Stomach (tissue), 9 donors: ENCODE data around the gene AP1B1. TPM values are rescaled to one million over a fixed set of nuclear protein-coding genes. Genes with fewer than 3 reads are reported as not detected.
A peak's percentile ranks its signal among the peaks of the same experiment; 100 is the strongest.

Experiments used
- DNase-seq, 2 donors: peaks; one replicate each; pipeline versions ENCODE4 v3.0.0 to v3.0.0-alpha.2; 2013 to 2019
- H3K27ac ChIP-seq, 5 donors: fragments of 200-600 bp in 4 of 5; sonication (generic) in 4 of 5; one replicate each; pipeline ENCODE4 v1.5.1; 2013 to 2019; ENCODE audit warnings: mild to moderate bottlenecking in 1 of 5, moderate library complexity in 1 of 5
- H3K27me3 ChIP-seq, 3 donors: fragments of 200-600 bp; sonication (generic); one replicate each; pipeline ENCODE4 v1.5.1; 2017 to 2019; ENCODE audit warnings: mixed run types in 1 of 3
- H3K36me3 ChIP-seq, 4 donors: fragments of 200-600 bp; sonication (generic); 1 replicate in 3 of 4; 2 replicates in 1 of 4; pipeline ENCODE4 v1.5.1; 2016 to 2019
- H3K4me1 ChIP-seq, 4 donors: fragments of 200-600 bp; sonication (generic); one replicate each; pipeline ENCODE4 v1.5.1; 2016 to 2019
- H3K4me3 ChIP-seq, 4 donors: fragments of 200-600 bp; sonication (generic) in 3 of 4; one replicate each; pipeline ENCODE4 v1.5.1; 2016 to 2019; ENCODE audit warnings: mild to moderate bottlenecking in 1 of 4
- H3K9me3 ChIP-seq, 4 donors: fragments of 200-600 bp; sonication (generic); one replicate each; pipeline ENCODE4 v1.5.1; 2016 to 2019
- EP300 ChIP-seq: sonication (generic); formaldehyde crosslinking; IDR thresholded peaks from one replicate; pipeline ENCODE4 v1.6.1; 2017; ENCODE audit warnings: antibody characterized with exemption
- POLR2A ChIP-seq, 4 donors: fragments of 450-650 bp; IDR thresholded peaks; one replicate each; pipeline ENCODE4 v1.6.1; 2016; ENCODE audit warnings: antibody characterized with exemption in 4 of 4, control low read depth in 2 of 4, mild to moderate bottlenecking in 1 of 4, moderate library complexity in 1 of 4
- POLR2AphosphoS5 ChIP-seq, 3 donors: sonication (generic); formaldehyde crosslinking; IDR thresholded peaks; one replicate each; pipeline ENCODE4 v1.6.1; 2016; ENCODE audit warnings: antibody characterized with exemption in 3 of 3
- WGBS, 5 donors: extraction: QIAGEN DNeasy Blood & Tissue Kit in 3 of 5; methylation state at CpG; one replicate each; pipeline versions ENCODE4 v1.1.5 to v1.1.7; 2013 to 2018; 5-methylcytosine and 5-hydroxymethylcytosine counted together
- intact Hi-C: fragments of 100-400 bp; cut with DNase I; formaldehyde crosslinking; loops from one replicate; pipeline ENCODE4 v1.15.1; 2023; ENCODE audit warnings: low total_unique reads
- polyA plus RNA-seq, 3 donors: library from polyadenylated mRNA; stranded (reverse); fragments of 200-250 nt; gene quantifications; one replicate each; pipeline ENCODE4 v1.2.3, GENCODE V29; 2013
- total RNA-seq, 5 donors: library from RNA; depleted of rRNA; stranded (reverse); fragments of >200 nt; gene quantifications; one replicate each; pipeline versions ENCODE4 v1.1.0 to v1.2.3, GENCODE V29; 2014 to 2016
- TF ChIP-seq, protein P1 (sequence below), 7 experiments: fragments of 450-650 bp in 4 of 7; fragments of 200-600 bp in 3 of 7; sonication (generic) in 3 of 7; IDR thresholded peaks; one replicate each; pipeline ENCODE4 v1.5.1; 2016 to 2019; ENCODE audit warnings: antibody characterized with exemption in 7 of 7, control low read depth in 2 of 7, mild to moderate bottlenecking in 1 of 7
- donor health status: healthy with polysubstance abuse.
- donor health status: Bipolar disorder and iron deficiency.
- donor health status: healthy.

The AP1B1 gene
- total and polyA plus RNA-seq, 8 donors, result 19.8 to 109 (median 43.9) TPM

DNA sequence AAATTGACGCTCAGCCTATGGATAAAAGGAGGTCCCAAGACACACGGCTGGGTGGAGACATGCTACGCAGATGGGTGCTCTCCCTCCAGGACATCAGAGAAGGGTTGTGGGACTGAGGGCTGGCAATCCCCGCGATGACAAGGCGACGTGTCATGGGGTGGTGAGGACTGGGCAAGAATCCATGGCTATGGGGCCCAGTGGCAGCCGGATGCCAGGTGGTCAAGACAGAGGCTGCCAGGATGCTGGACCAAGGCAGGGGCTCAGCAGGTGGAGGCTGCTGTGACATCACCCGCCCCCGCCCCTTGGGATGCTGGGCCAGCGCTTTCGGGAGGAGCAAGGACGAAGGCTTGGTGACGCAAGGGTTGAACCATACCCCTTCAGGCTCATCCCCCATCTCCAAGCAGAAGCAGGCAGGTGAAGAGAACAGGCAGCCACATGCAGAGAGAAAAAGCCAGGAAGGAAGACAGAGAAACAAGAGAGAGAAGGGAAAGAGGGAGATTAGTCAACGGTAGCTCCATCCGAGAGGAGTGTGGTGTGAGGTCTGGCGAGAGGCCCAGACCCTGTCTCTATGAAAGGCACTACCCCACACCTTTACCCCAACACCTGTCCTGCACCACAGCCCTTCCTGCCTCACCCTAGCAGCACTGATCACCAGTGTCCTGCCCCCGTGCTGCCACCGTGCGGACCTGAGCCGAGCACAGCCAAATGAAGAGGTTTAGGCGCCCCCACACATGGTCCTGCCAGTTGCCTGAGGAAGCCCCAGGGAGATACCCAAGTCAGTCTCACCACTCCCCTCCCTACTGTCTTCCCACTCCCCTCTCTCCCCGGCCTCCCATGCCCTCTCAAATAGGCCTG lies 48.8 kb downstream of the AP1B1 start:
- Histone ChIP-seq H3K27me3 (no peaks in the 10 kb centered on the region), H3K9me3 (no peaks in the 10 kb centered on the region), H3K36me3 (peaks cover 77 to 100% (median 98%) of the 10 kb centered on the region in 4 donors), H3K4me3 (no peak overlapping the region), H3K27ac (no peak overlapping the region), H3K4me1 (peaks cover 12 to 49% (median 19%) of the 10 kb centered on the region in 4 donors)
- no peak for DNase-seq
- intact Hi-C loops, result no loop called here
- WGBS, 5 donors, result 93 to 96% (median 95%) methylated on average over 22 to 23 of the region's 23 CpGs
- TF ChIP-seq POLR2AphosphoS5 (IDR thresholded peaks at IDR 0.05) (no peak), EP300 (no peak), POLR2A (IDR thresholded peaks at IDR 0.05) (no peak)
- TF ChIP-seq, protein P1, sequence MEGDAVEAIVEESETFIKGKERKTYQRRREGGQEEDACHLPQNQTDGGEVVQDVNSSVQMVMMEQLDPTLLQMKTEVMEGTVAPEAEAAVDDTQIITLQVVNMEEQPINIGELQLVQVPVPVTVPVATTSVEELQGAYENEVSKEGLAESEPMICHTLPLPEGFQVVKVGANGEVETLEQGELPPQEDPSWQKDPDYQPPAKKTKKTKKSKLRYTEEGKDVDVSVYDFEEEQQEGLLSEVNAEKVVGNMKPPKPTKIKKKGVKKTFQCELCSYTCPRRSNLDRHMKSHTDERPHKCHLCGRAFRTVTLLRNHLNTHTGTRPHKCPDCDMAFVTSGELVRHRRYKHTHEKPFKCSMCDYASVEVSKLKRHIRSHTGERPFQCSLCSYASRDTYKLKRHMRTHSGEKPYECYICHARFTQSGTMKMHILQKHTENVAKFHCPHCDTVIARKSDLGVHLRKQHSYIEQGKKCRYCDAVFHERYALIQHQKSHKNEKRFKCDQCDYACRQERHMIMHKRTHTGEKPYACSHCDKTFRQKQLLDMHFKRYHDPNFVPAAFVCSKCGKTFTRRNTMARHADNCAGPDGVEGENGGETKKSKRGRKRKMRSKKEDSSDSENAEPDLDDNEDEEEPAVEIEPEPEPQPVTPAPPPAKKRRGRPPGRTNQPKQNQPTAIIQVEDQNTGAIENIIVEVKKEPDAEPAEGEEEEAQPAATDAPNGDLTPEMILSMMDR (IDR thresholded peaks at IDR 0.05), result no peak

DNA sequence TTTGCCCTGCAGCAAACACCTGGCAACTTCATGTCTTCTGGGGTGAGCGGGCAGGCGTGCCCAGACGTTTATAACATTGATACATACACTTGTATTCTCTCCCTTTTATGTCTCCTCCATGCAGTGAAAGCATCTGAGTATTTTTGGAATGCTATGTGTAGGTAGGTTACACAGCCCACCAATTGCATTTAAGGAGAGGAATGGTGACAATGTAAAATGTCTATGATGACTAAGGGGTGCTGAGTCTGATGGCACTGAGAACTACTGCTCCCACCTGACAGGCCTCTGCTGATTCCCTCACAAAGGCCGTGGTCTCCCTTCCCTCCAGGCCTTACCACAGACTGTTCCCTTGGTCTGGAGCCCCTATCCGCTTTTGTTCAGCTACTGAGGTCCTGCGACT lies 50.0 kb downstream of the AP1B1 start:
- intact Hi-C loops, result no loop called here
- Histone ChIP-seq H3K36me3 (peaks cover 76 to 100% (median 99%) of the 10 kb centered on the region in 4 donors), H3K4me1 (peaks cover 12 to 37% (median 14%) of the 10 kb centered on the region in 4 donors), H3K9me3 (no peaks in the 10 kb centered on the region), H3K27me3 (no peaks in the 10 kb centered on the region), H3K27ac (no peak overlapping the region), H3K4me3 (no peak overlapping the region)
- no peak for DNase-seq
- 89 to 93% (median 90%) methylated on average over 6 of the region's 6 CpGs for WGBS, 5 donors
- no peak for TF ChIP-seq POLR2A (IDR thresholded peaks at IDR 0.05)
- TF ChIP-seq, protein P1 (IDR thresholded peaks at IDR 0.05), result no peak
- TF ChIP-seq EP300, result no peak
- TF ChIP-seq POLR2AphosphoS5 (IDR thresholded peaks at IDR 0.05), result no peak

DNA sequence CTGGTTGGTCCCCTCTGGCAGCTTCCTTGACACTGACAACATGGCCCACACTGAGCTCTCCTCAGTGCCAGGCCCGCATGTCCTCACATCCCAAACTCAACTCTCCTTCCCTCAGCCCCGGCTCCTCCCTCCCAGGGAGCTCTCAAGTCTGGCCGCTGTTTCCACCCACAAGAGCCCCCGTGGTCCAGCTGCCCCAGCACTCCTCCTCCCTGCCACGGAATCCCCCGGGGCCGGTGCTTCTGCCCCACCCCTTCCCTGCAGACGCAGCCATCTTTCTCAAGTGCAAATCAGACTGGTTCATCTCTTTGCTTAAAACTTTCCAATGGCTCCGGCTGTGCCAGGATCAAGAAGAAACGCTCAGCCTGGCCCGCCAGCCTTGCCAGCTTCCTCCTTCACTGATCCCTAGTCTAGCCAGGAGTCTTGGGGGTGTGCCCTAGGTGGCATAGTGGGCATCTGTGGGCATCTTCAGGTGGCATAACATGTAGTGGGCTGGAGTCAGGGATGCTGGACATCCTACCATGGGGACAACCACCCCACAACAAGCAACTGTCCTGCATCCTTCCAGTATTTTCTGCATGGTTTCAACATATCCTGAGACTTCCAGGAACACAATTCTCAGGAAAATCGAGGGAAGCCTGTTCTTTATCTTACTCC lies 50.6 kb downstream of the AP1B1 start:
- no peak overlapping the region for H3K4me3 ChIP-seq
- H3K36me3 ChIP-seq, result peaks cover 80 to 100% (median 100%) of the 10 kb centered on the region in 4 donors
- TF ChIP-seq, protein P1 (IDR thresholded peaks at IDR 0.05), result no peak
- TF ChIP-seq POLR2A (IDR thresholded peaks at IDR 0.05) (no peak), POLR2AphosphoS5 (IDR thresholded peaks at IDR 0.05) (no peak), EP300 (no peak)
- DNase-seq, result no peak
- no peaks in the 10 kb centered on the region for H3K9me3 ChIP-seq
- peak overlapping the region in 4 of 5 donors; percentile 42 to 74 (median 61) for H3K27ac ChIP-seq
- intact Hi-C loops, result no loop called here
- H3K27me3 ChIP-seq, result no peaks in the 10 kb centered on the region
- 53 to 81% (median 70%) methylated on average over 11 to 12 of the region's 12 CpGs for WGBS, 5 donors
- peaks cover 6 to 30% (median 11%) of the 10 kb centered on the region in 4 donors for H3K4me1 ChIP-seq

DNA sequence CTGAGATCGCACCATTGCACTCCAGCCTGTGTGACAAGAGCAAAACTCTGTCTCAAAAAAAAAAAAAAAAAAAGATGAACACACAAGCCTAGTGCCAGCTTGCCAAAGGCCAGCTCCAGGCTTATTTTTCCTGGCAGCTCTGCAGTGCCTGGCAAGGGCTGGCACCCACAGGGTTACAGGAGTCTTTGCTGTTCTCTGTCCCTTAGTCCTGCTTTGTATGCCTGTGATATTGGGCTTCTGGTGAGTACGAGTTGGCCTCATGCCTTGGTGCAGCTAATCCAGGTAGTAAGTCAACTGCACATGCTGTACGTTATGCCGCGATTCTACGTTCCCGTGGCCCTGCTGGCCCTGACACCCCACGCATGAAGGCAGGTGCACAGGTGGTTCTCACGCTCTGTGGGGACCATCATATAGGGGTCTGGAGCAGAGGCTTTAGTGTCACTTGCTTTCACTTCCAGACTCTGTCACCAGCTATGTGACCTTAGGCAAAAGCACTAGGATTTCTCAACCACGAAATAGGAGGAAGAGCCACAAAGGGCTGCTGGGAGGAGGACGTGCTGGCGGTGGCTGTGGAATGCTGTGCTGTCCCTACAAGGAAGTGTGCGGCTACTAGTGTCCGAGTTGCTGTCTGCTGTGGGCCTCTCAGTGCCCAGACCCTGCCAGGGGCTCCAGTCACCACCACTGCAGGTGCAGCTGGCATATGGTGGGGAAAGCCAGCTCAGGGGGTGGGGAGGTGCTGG lies 51.4 kb downstream of the AP1B1 start:
- no peak overlapping the region for H3K4me3 ChIP-seq
- intact Hi-C loops, result no loop called here
- DNase-seq, result peak in 1 of 2 donors; percentile 74
- H3K4me1 ChIP-seq, result peaks cover 0 to 22% (median 8%) of the 10 kb centered on the region in 4 donors
- H3K36me3 ChIP-seq, result peaks cover 76 to 100% (median 100%) of the 10 kb centered on the region in 4 donors
- 33 to 81% (median 52%) methylated on average over 14 of the region's 14 CpGs for WGBS, 5 donors
- TF ChIP-seq, protein P1 (IDR thresholded peaks at IDR 0.05), result no peak
- no peak for TF ChIP-seq POLR2A (IDR thresholded peaks at IDR 0.05)
- H3K9me3 ChIP-seq, result no peaks in the 10 kb centered on the region
- H3K27me3 ChIP-seq, result no peaks in the 10 kb centered on the region
- peak overlapping the region in 4 of 5 donors; percentile 42 to 74 (median 61) for H3K27ac ChIP-seq
